ENCODE data around the gene SBK3.
"Not testable (repeated sequence)": the region's sequence is repeated elsewhere in the genome, so short reads cannot be mapped to it uniquely, and the experiment has no call there.

The SBK3 gene

DNA sequence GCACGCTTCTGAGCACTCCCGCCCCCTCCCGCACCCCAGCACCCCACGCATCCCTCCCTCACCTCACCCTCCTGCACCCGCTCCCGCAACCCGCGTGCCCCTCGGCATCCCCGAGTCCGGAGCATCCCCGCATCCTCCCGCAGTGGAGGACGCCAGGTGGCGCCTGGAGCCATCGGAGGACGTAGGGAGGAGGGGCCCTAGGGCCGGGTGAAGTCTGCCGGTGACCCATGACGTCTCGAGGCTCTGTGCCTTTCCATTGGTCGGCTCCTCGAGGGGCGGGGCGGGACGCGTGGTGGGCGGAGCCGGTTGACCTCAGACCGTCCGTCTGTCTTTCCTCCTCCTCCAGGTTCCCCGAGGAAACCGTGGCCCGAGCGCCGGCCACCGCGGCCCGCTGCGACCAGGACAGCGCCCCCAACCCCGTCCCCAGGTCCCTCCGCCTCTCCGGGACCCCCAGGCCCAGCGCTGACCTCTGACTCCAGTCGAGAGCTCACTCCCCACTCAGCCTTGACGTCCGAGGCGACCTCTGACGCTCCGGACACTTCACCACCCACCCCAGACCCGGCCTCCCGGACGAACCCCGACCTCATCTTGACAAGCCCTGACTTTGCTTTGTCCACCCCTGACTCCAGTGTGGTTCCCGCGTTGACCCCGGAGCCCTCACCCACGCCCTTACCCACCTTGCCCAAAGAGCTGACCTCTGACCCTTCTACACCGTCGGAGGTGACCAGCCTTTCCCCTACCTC, 28.3 kb downstream of the SBK3 start:
- peak; percentile 94 for DNase-seq

DNA sequence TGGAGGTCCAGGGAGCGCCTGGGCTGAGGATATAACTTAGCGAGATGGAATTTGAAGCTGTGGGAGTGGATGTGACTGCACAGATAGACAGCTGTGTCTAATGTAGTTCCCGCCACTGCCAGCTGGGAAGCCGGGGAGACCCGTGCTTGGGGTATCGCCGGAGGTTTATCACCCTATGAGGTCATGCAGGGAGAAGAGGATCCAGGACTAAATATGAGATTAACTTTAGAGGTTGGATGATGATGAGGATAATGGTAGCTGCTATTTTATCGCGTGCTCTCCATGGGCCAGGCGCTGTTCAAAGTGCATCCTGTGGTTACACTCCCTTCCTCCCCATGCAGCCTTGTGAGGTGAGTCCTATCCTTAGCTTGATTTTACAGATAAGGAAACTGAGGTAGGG, 37.2 kb downstream of the SBK3 start:
- no peak for DNase-seq

DNA sequence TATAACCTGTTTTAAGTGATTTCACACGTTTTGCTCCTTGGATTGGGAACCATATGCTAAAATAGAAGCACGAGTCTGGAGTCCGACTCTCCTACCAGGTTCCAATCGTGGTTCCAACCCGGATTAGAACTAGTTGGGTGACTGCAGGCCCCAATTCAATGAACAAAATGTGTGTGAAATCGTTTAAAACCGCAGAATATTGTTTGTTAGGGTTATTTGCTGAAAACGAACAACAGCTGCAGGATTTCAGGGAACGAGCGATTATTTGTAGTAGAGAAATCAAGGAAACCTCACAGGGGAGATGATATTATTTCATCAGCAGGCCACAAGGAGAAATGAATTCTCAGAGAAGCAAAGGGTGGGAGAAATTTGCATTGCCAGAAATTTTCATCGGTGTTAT, 40.4 kb downstream of the SBK3 start:
- no peak for DNase-seq

DNA sequence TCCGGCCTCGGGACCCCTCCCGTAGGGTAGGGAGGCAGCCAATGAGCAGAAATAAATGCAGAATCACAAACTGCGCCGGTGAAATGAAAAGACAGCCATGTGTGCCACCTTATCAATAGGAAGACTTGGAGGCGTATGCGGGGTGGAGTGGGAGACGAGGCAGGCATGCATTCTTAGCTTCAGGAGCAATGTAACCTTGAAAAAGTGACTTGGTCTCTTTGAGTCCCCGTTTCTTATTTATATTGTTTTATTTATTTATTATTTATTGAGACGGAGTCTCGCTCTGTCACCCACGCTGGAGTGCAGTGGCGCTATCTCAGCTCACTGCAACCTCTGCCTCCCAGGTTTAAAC, 41.1 kb downstream of the SBK3 start:
- DNase-seq, result no peak

DNA sequence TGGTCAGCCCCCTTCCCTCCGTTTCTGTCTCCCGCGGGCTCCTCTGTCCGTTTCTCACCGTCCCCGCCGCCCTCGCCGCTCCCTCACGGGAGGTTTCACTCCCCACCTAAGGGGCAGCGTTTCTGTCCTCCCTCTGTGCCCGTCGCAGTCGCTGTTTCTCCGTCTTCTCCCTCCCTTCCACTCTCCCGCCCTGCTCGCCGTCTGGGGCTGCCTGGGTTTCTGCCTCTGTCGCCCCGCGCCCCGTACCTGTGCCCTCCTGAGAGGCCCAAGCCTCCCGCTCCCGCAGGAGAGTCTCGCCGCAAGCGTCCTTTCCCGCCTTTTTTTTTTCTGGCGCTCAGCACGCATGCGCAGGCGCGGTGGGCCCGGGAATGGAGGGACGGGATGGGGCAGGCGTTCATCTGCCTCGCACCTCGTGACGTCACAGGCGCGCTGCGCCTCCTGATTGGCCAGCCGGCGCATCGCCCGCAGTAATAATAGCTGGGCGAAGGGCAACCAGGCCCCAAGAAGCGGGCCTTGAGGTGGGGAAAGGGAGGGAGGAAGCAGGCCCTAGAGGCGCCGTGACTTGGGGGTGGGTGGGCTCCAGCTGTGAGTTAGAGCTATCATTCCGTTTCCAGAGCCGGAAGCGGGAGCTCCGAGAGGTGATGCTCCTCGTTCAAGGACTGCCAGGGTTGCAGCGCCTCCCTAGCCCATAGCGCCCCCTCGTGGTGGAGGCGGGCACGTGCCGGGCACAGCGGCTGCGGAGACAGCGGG, 41.7 kb downstream of the SBK3 start:
- DNase-seq, result peak; percentile 94

DNA sequence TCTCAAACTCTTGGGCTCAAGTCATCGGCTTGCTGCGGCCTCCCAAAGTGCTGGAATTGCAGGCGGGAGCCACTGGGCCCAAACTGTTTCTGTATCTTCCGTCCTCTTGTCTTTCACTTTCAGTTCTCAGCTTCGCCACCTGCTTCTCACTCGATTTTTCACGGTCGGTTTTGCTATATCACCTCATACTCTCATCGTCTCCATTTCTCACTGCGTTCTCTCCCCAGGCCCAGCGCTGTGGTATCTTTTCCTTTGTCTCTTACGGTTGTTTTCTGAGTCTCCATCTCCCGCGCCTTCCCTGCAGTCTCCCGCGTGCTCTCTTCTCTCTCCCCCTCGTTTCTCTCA, 42.2 kb downstream of the SBK3 start:
- no peak for DNase-seq

DNA sequence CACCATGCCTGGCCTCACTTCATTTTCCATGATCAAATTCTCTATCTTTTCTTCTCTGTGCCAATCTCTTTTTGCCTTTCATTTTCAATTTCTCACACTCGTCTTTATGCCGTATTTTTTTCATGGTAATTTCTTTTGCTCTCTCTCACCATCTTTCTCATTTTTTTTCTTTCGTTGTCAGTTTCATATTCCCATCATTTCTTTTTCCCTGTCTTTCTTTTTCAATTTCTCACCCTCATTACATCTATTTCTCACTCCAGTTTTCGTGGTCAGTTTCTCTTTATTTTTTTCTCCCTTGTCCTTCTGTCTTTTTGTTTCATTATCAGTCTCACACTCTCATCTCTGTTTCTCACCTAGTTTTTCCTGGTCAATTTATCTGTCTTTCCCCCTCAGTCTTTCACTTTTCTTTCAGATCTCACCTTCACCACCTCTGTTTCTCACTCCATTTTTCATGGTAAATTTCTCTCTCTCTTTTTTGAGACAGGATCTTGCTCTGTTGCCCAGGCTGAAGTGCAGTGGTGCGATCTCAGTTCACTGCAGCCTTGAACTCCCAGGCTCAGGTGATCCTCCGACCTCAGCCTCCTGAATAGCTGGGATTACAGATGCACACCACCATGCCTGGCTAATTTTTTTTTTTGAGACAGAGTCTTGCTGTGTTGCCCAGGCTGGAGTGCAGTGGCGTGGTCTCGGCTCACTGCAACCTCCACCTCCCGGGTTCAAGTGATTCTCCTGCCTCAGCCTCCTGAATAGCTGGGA, 43.0 kb downstream of the SBK3 start:
- DNase-seq, result no peak

DNA sequence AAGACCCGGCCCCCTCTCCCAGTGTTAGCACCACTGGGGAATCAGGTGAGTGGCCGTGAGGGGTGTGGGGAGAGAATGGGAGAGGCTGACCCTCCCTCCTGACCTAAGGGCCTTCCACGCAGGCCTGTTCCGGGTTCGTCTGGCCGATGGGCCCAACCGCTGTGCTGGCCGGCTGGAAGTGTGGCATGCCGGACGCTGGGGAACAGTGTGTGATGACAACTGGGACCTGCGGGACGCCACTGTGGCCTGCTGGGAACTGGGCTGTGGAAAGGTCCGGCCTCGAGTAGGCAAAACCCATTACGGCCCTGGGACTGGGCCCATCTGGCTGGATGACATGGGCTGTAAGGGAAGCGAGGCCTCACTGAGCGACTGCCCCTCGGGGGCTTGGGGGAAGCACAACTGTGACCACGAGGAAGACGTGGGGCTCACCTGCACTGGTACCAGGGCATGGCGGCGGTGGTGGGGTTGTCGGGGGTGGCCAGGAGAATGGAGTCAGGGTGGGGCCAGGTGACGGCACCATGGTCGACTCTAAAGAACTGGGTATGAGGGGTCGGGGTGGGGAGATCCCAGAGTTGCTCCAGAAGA, 44.9 kb downstream of the SBK3 start:
- DNase-seq, result no peak

DNA sequence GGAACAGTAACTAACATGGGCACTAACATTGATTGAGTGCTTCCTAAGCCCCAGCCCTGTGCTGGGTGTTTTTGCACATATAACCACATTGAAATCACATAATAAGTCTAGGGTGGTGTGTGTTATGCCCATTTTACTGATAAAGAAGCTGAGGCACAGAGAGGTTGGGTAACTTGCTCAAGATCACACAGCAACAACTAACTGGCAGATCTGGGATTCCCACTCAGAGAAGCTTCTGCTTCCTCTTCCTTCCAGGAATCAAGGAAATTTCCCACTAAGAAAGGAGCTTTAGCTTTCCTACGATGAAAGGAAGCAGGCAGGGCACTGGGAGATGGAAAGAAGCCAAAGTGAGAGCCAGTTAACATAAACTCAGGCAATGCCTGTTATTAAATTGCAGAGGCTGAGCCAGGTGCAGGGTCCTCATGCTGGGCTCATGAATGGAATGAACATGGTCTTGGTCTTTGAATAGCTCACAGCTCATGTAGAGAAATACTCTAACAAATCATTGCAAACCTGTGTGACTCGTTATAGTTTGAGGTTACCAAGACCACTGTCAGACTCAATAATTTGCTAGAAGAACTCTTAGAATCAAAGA, 47.0 kb downstream of the SBK3 start:
- no peak for DNase-seq

DNA sequence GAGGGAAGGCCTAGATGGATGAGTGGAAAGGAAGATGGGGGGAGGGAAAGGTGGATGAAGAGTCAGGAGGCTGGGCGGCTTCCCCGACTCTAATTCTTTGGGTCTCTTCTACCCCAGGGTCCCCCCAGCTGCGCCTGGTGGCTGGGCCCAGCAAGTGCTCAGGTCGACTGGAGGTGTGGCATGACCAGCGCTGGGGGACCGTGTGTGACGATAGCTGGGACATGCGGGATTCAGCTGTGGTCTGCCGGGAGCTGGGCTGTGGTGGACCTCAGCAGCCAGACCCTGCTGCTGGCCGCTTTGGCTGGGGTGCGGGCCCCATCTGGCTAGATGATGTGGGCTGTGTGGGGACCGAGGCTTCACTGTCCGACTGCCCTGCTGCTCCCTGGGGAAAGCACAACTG, 47.6 kb downstream of the SBK3 start:
- no peak for DNase-seq

DNA sequence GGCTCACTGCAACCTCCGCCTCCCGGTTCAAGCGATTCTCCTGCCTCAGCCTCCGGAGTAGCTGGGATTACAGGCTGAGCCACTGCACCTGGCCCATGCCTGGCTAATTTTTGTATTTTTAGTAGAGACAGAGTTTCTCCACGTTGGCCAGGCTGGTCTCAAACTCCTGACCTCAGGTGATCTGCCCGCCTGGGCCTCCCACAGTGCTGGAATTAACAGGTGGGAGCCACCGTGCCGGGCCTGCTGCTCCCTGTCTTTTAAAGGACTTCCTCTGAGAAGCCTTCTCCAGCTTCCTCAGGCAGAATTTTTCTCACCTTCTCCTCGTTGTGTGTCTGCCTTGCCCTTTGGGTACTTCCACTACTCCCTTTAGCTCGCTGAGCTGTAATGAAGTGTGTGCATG, 48.5 kb downstream of the SBK3 start:
- not testable (repeated sequence) for DNase-seq

DNA sequence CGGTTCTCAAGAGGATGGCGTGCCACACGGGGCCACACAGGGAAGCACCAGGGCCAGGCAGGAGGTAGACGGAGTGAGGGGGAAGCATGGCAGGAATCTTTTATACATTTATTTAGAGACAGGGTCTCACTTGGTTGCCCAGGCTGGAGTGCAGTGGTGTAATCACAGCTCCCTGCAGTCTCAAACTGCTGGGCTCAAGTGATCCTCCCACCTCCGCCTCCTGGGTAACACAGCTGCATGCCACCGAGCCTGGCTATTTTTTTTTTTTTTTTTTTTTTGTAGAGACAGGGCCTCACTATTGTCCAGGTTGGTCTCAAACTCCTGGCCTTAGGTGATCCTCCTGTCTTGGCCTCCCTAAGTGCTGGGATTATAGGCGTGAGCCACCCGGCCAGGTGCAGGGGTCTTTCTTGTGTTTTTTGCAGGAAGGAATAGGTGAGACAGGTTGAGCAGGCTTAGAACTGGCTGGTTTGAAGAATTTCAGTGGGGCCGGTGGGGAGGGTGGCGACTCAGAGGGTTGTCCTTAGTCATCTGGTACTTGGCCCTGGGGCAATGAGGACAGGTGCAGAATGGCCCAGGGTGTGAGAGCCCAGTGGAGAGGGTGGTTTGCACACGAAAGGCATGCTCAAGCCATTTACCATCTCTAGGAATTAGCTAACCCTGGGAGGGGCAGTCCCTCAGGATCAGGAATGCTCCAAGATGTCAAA, 49.5 kb downstream of the SBK3 start:
- no peak for DNase-seq

DNA sequence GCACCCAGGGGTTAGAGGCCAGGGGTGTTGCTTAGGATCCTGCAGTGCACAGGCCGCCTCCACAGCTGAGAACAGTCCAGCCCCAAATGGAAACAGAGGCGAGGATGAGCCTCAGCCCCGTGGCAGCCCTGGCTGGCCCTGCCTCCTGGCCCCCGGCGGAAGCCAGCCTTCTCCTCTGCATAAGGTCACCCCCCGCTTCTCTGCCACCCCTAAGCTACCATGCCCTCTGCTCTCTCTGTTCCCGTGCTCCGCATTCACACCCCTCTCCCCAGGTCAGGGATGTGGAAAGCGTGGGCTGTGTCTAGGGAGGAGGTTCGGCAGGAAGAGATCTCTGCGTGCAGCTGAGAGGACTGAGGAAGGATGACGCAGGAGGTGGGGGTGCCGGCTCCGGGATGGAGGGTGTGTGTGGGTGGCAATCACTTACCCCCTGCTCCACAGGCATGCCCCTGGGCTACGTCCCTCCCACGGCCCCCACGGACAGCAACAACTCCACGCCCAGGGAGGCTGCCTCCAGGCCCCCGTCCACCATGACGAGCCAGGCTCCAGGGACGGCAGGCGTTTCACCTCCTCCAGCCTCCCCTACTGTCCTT, 51.1 kb downstream of the SBK3 start:
- DNase-seq, result no peak

DNA sequence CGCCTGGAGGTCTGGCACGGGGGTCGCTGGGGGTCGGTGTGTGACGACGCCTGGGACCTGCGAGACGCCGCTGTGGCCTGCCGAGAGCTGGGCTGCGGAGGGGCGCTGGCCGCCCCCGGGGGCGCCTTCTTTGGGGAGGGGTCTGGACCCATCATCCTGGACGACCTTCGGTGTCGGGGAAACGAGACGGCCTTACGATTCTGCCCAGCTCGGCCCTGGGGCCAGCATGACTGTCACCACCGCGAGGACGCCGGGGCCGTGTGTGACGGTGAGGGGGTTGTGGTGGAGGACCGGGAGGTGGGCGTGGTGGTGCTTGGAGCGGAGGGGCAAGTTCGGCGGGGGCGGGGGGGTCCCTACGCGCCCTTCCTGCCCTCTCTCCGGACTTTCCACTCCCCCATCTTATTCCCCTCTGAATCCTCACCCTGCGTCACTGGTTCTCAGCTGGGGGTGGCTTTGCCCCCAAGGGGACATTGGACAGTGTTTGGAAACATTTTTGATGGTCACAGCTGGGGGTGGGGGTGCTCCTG, 51.6 kb downstream of the SBK3 start:
- DNase-seq, result no peak

DNA sequence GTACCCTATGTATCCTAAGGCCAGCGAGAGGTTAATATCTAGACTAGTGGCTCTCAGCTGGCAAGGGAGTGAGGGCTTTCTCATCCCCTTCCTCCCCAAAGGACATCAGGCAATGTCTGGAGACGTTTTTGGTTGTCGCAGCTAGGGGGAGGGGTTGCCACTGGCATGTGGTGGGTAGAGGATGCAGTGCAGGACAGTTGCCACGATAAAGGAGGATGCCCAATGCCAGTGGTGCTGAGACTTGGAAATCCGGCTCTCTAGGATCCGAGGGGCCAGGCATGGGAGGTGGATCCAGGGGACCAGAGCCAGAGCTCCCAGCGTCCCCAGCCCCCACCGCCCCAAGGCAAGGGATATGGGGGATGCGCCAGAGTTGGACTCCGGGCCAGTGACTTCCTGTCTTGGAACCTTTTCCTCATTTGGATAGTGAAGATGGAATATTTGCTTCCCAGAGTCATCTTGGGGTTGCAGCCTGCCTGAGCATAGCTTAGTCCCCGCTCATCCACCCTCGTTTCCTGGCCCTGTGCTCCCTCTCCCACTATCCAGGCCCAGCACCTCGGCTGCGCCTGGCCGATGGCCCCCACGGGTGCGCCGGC, 52.2 kb downstream of the SBK3 start:
- no peak for DNase-seq

DNA sequence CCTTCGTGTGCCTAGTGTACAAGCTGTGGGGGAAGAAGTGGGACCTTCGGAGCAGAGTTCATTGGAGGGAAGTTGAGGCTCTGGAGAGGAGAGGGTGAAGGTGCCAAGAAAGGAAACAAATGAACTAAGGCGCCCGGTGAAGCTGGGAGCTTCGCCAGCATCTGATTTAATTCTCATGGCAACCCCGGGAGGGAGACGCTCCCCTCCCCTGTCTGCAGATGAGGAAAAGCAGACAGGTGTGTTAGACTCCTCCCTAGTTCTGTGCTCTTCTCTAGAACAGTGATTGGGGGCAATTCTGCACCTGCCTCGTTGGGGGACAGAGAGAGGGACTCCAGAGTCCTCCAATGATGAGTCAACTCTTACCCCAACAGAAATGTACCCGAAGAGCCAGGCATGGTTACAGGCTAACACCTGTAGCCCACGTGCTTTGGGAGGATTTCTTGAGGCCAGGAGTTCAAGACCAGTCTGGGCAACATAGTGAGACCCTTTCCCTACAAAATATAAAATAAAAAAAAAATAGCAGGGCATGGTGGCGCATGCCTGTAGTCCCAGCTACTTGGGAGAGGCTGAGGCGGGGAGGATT, 52.9 kb downstream of the SBK3 start:
- no peak for DNase-seq

DNA sequence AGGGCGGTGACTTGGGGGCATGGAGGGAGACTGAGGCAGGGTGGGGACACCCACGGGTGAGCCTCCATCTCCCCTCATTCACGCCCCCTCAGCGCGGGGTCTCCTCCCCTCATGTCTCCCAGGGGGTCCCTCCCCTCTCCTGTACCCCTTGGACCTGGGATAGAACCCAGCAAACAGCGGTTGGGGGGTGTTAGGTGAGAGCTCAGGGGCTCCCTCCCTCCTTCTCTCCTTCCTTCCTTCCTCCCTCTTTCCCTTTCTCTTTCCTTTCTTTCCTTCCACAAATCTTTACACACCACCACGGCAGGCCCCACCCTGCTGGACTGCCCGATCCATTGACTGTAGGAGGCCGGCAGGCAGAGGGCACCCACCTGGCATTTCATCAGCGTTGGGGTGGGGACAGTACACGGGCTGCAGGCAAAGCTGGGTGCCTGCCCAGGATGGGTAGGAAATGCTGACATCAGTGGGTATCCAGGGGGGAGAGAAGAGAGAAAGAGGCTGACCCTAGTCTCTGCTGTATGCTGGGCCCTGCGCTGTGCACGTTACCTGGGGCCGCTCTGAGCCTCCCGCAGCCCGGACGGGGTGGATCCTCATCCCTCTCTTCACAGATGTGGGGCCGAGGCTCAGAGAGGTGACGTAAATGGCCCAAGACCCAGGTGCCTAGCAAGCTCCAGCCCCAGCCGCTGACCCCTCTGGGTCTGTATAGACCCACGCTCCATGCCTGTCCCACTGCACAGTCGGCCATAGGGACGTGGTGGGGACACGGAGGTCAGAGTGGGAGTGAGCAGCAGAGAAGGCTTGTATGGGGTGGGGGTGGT, 53.6 kb downstream of the SBK3 start:
- no peak for DNase-seq
